ENCODE measurements around the gene UPP1.

DNA sequence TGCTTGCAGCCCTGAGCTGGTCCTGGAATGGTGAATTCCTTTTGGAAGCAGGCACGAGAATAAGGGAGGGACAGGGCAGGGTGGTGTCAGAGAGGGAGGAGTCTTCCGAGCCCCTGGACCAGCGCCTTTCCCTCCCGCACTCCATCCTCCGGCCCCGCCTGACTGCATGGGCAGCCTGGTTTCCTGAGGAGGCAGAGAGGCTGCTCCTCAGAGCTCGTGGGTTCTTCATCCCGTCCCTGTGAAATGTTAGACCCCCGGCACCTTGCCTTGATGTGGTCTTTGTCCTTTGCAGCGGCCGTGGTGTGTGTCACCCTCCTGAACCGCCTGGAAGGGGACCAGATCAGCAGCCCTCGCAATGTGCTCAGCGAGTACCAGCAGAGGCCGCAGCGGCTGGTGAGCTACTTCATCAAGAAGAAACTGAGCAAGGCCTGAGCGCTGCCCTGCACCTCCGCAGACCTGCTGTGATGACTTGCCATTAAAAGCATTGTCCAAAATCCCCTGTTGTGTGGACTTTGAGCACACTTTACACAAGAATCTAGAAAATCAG lies 18.9 kb downstream of the UPP1 start:
- TF ChIP-seq, protein P1, sequence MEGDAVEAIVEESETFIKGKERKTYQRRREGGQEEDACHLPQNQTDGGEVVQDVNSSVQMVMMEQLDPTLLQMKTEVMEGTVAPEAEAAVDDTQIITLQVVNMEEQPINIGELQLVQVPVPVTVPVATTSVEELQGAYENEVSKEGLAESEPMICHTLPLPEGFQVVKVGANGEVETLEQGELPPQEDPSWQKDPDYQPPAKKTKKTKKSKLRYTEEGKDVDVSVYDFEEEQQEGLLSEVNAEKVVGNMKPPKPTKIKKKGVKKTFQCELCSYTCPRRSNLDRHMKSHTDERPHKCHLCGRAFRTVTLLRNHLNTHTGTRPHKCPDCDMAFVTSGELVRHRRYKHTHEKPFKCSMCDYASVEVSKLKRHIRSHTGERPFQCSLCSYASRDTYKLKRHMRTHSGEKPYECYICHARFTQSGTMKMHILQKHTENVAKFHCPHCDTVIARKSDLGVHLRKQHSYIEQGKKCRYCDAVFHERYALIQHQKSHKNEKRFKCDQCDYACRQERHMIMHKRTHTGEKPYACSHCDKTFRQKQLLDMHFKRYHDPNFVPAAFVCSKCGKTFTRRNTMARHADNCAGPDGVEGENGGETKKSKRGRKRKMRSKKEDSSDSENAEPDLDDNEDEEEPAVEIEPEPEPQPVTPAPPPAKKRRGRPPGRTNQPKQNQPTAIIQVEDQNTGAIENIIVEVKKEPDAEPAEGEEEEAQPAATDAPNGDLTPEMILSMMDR (IDR thresholded peaks at IDR 0.05 in 2 of 3, conservative IDR thresholded peaks at IDR 0.05 in 1 of 3; ENCODE audit: control insufficient read depth in 2 of 3, extremely low read depth in 1 of 3, insufficient read depth in 1 of 3, low read depth in 3 of 3, low read length in 3 of 3) = no peak
- TF ChIP-seq CHD4 (IDR thresholded peaks at IDR 0.05) = no peak
- TF ChIP-seq ETV6 (conservative IDR thresholded peaks at IDR 0.05 in 1 of 2, IDR thresholded peaks at IDR 0.05 in 1 of 2; ENCODE audit: borderline replicate concordance in 1 of 2, low read depth in 1 of 2) = no peak
- no peak for TF ChIP-seq POLR2AphosphoS5 (IDR thresholded peaks at IDR 0.05; ENCODE audit: low read length)
